Measurements from ENCODE around the gene KCNJ2.

- no peak for TF ChIP-seq CTCF (IDR thresholded peaks at IDR 0.05)
- TF ChIP-seq EZH2 (IDR thresholded peaks at IDR 0.05; ENCODE audit: borderline replicate concordance, insufficient read depth, low read depth, low read length, poor library complexity, severe bottlenecking), result no peak
Measured at GRCh38 chr17:70132505-70132904, 36.8 kb upstream of the KCNJ2 start.
